NCI-H146 treated with DMSO at 0.1 percent for 48 hours (cell line): ENCODE measurements around the gene ADCY4.
"Not testable (repeated sequence)": the region's sequence is repeated elsewhere in the genome, so short reads cannot be mapped to it uniquely, and the experiment has no call there.

Experiments
- DNase-seq: peaks from one replicate; lab custom pipeline; 2025; ENCODE audit not compliant: unreplicated experiment; lab: John Stamatoyannopoulos, UW

ADCY4 gene

GRCh38 chr14:24339284-24340151 is 4.6 kb upstream of the ADCY4 start, which contains the start of gene RIPK3:
TSS of gene RIPK3 (minus strand) at chr14:24339991. CDS start at chr14:24339826, 165 bp downstream.
- no peak for DNase-seq

- DNase-seq = no peak
Measured at GRCh38 chr14:24338843-24339242, 4.0 kb upstream of the ADCY4 start.

- no peak for DNase-seq
Measured at GRCh38 chr14:24337824-24338175, 2.9 kb upstream of the ADCY4 start.

- DNase-seq = no peak
Measured at GRCh38 chr14:24337144-24337823, 2.4 kb upstream of the ADCY4 start.

GRCh38 chr14:24335461-24336171 is 745 bp upstream of the ADCY4 start:
- DNase-seq = no peak

GRCh38 chr14:24332268-24332993 is 2.4 kb downstream of the ADCY4 start:
- DNase-seq = peak; percentile 48

- DNase-seq = no peak
Measured at GRCh38 chr14:24331731-24332267, 3.1 kb downstream of the ADCY4 start.

GRCh38 chr14:24330973-24331674 is 3.7 kb downstream of the ADCY4 start:
- DNase-seq = no peak

GRCh38 chr14:24329736-24330135 is 5.1 kb downstream of the ADCY4 start:
- DNase-seq = no peak

- DNase-seq = no peak
Measured at GRCh38 chr14:24329073-24329663, 5.7 kb downstream of the ADCY4 start.

- DNase-seq = not testable (repeated sequence)
Measured at GRCh38 chr14:24327914-24328313, 7.0 kb downstream of the ADCY4 start.

- DNase-seq = no peak
Measured at GRCh38 chr14:24327303-24327702, 7.6 kb downstream of the ADCY4 start.

GRCh38 chr14:24325963-24326362 is 8.9 kb downstream of the ADCY4 start:
- no peak for DNase-seq

GRCh38 chr14:24325041-24325530 is 9.8 kb downstream of the ADCY4 start:
- DNase-seq = no peak

- no peak for DNase-seq
Measured at GRCh38 chr14:24324024-24324423, 10.8 kb downstream of the ADCY4 start.

GRCh38 chr14:24323341-24323740 is 11.5 kb downstream of the ADCY4 start:
- DNase-seq = no peak

GRCh38 chr14:24322672-24323071 is 12.2 kb downstream of the ADCY4 start:
- no peak for DNase-seq

GRCh38 chr14:24321212-24321975 is 13.5 kb downstream of the ADCY4 start:
- no peak for DNase-seq
